22Rv1 (cell line): ENCODE results near the gene GUCY2C.

Source experiments
- CTCF ChIP-seq: fragments of 450-650 bp; IDR thresholded peaks from 2 replicates; pipeline ENCODE4 v1.5.1; 2017; ENCODE audit warnings: mild to moderate bottlenecking
- ZFX ChIP-seq: fragments of 450-650 bp; IDR thresholded peaks from 2 replicates; pipeline ENCODE4 v1.6.1; 2017; ENCODE audit warnings: antibody characterized with exemption, borderline replicate concordance

GRCh38 chr12:14570231-14570630, 126.2 kb downstream of the GUCY2C start:
- TF ChIP-seq CTCF (no peak), ZFX (no peak)
